ENCODE results near the gene YARS1. TPM values are rescaled to one million over a fixed set of nuclear protein-coding genes. Genes with fewer than 3 reads are reported as not detected.
A peak's percentile ranks its signal among the peaks of the same experiment; 100 is the strongest.

YARS1 gene
- total RNA-seq, 3 donors from 2014 or later, result 47.0 to 66.7 (median 54.8) TPM

- ATAC-seq (no peak), DNase-seq (no peak)
- Histone ChIP-seq H3K4me1 (ENCODE audit: low read depth) (peaks cover 4% of the 10 kb centered on the region), H3K4me3 (no peak overlapping the region), H3K9me3 (no peaks in the 10 kb centered on the region), H3K36me3 (ENCODE audit: low read depth) (no peaks in the 10 kb centered on the region)
- intact Hi-C loops (cut with DNase I, micrococcal nuclease), result no loop called here
- TF ChIP-seq CTCF (IDR thresholded peaks at IDR 0.05), result no peak
These were observed 71.0 kb downstream of the YARS1 start for GRCh38 chr1:32746130-32746529.

GRCh38 chr1:32744071-32744425, 73.1 kb downstream of the YARS1 start:
- no peak for DNase-seq
- TF ChIP-seq CTCF (IDR thresholded peaks at IDR 0.05), result no peak

GRCh38 chr1:32743380-32744070, 73.6 kb downstream of the YARS1 start:
- ATAC-seq, result peak; percentile 46
- peak in 2 of 3 donors; percentile 25 to 54 for DNase-seq
- TF ChIP-seq CTCF (IDR thresholded peaks at IDR 0.05), result no peak
- Histone ChIP-seq H3K4me1 (ENCODE audit: low read depth) (peaks cover 8% of the 10 kb centered on the region), H3K9me3 (no peaks in the 10 kb centered on the region), H3K4me3 (no peak overlapping the region), H3K36me3 (ENCODE audit: low read depth) (no peaks in the 10 kb centered on the region)
- intact Hi-C loops (cut with DNase I, micrococcal nuclease), result no loop called here

More at GRCh38 chr1:32744071-32744425, 73.1 kb downstream of the YARS1 start:
- Histone ChIP-seq H3K36me3 (ENCODE audit: low read depth) (no peaks in the 10 kb centered on the region), H3K4me3 (no peak overlapping the region), H3K9me3 (no peaks in the 10 kb centered on the region), H3K4me1 (ENCODE audit: low read depth) (peaks cover 8% of the 10 kb centered on the region)
- intact Hi-C loops (cut with DNase I, micrococcal nuclease), result no loop called here
- no peak for ATAC-seq

DNA sequence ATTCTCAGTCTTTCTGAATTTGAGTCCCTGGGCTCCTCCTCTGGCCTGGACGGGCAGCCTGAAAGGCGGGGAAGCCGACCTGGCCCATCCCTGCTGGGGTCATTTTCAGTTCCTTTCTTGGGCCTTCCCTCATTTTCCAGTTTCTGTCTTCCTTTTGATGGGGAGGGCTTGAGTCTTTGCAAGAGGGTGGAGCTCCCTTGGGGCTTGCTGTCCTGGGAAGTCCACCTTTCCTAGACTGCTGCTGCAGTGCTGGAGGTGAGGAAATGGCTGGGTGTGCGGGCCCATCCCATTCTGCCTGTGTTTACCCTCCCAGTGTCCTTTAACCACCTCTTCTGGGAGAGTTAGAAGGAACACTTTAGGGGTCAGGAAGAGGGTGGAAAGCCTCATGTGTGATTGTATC, 74.2 kb downstream of the YARS1 start:
- intact Hi-C loops (cut with DNase I, micrococcal nuclease), result no loop called here
- H3K9me3 ChIP-seq, result no peaks in the 10 kb centered on the region
- H3K36me3 ChIP-seq (ENCODE audit: low read depth), result no peaks in the 10 kb centered on the region
- peaks cover 8% of the 10 kb centered on the region for H3K4me1 ChIP-seq (ENCODE audit: low read depth)
- no peak for TF ChIP-seq CTCF (IDR thresholded peaks at IDR 0.05)
- ATAC-seq, result peak; percentile 82
- DNase-seq, result peak; percentile 83 to 87 (median 83)
- H3K4me3 ChIP-seq, result peak overlapping the region; percentile 84

GRCh38 chr1:32742199-32742947, 74.8 kb downstream of the YARS1 start:
- no peaks in the 10 kb centered on the region for H3K36me3 ChIP-seq (ENCODE audit: low read depth)
- peak in 2 of 3 donors; percentile 70 for DNase-seq
- intact Hi-C loops (cut with DNase I, micrococcal nuclease), result no loop called here
- no peaks in the 10 kb centered on the region for H3K9me3 ChIP-seq
- peak; percentile 56 for ATAC-seq
- peaks cover 11% of the 10 kb centered on the region for H3K4me1 ChIP-seq (ENCODE audit: low read depth)
- no peak for TF ChIP-seq CTCF (IDR thresholded peaks at IDR 0.05)
- peak overlapping the region; percentile 84 for H3K4me3 ChIP-seq

Measured in mucosa of descending colon (tissue), 3 donors.